Measurements from ENCODE around the gene SNAP29. TPM values are rescaled to one million over a fixed set of nuclear protein-coding genes. Genes with fewer than 3 reads are reported as not detected.
A peak's percentile ranks its signal among the peaks of the same experiment; 100 is the strongest.
"Not testable (repeated sequence)": the region's sequence is repeated elsewhere in the genome, so short reads cannot be mapped to it uniquely, and the experiment has no call there.

Gene SNAP29
- total RNA-seq, 1 donor from 2014 or later = 6.0 TPM

- DNase-seq = peak; percentile 64
Observed at GRCh38 chr22:20867179-20868024, 8.6 kb downstream of the SNAP29 start.

DNA sequence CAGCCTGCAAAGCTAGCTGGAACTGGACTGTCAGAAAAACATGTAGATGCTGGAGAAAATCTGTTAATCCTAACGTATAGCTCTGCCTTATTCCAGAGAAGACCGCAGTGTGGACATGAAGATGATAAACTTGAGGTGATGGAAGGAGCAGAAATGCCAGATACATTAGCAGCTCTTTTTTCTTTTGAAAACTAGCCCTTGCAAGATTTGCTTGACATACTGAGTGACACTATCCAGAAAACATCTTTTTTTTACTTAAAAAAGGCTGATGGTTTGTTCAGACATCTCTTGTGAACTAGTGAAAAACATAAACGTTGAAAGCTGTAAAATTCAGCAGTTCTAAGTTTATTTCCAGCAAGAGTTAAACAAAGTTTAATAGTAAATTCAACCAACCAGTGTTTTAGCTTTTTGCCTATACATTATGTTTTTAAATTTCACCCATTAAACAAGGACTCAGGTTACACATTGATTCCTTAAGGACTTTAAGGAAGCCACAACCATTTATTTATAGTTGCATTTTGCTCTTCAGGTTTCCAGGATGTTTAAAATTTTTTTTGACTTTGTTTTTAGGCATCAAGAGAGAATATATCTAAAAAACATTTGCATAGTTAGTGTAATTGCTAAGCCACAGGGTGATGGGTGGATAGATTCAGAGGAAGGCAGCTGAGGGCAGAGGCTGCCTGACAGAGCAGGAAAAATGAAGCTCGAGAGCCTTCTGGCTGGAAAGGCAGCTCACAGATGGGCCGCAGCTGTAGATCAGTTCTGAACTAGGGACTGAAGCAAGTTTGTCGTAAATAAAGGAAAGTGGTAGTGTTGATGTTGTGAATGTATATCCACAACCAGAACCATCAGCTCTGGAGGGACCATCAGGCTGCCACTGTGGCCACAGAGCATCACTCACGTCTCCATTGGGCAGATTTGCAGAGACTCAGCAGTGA lies 9.5 kb downstream of the SNAP29 start:
- DNase-seq = no peak

DNA sequence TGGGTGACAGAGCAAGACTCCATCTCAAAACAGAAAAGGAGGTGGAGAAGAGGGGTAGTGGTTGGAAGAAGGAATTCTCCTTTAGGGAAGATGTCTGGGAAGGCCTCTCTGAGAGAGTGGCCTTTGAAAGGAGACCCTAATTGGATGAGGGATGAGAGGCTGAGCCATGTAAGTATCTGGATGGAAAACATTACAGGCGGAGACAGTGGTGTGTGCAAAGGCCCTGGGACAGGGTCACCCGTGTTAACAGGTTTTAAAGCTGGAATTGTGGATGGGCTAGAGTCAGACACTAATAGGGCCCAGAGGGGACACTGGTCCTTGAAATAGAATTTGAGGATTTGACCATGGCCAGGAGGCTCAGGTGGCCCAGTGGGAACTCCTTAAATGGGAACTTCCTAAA lies 10.4 kb downstream of the SNAP29 start:
- no peak for DNase-seq

GRCh38 chr22:20873214-20873613 lies 14.4 kb downstream of the SNAP29 start:
- no peak for DNase-seq

DNA sequence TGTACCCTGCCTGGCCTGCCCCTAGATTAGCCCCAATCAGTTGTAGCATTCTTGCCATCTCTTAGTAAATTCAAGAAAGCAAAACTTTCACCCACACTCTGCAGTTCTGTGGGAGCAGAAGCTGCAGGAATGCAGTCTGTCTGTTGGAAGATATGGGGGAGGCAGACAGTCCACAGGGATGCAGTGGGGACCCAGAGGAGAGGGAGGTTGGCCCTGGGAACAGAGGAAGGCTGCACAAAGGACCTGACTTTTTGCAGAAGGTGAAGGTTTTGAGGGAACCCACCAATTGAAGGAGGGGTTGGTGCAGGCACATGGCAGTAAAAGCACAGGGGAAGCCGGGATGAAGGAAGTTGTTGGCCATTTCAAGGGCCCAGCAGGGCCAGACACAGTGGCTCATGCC lies 16.5 kb downstream of the SNAP29 start:
- no peak for DNase-seq

DNA sequence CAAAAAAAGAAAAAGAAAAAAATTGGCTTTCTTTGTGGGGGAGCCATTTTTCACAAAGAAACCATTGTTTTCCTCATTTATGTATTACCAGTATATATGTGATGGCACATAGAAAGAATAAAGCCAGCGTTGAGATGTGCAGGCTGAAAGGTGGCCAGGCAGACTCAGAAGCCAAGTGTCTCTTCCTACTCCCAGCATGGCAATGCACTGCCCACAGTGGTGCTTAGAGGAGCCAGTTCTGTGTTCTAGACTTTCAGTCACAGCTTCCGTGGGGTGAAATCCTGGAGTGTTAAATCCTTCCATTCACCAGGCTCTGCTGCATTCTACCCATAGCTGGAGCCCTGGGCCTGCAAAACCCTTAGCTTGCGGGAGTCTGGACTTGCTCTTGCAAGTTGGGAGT lies 18.9 kb downstream of the SNAP29 start:
- DNase-seq = no peak

GRCh38 chr22:20881231-20881630 lies 22.4 kb downstream of the SNAP29 start:
- DNase-seq = no peak

DNA sequence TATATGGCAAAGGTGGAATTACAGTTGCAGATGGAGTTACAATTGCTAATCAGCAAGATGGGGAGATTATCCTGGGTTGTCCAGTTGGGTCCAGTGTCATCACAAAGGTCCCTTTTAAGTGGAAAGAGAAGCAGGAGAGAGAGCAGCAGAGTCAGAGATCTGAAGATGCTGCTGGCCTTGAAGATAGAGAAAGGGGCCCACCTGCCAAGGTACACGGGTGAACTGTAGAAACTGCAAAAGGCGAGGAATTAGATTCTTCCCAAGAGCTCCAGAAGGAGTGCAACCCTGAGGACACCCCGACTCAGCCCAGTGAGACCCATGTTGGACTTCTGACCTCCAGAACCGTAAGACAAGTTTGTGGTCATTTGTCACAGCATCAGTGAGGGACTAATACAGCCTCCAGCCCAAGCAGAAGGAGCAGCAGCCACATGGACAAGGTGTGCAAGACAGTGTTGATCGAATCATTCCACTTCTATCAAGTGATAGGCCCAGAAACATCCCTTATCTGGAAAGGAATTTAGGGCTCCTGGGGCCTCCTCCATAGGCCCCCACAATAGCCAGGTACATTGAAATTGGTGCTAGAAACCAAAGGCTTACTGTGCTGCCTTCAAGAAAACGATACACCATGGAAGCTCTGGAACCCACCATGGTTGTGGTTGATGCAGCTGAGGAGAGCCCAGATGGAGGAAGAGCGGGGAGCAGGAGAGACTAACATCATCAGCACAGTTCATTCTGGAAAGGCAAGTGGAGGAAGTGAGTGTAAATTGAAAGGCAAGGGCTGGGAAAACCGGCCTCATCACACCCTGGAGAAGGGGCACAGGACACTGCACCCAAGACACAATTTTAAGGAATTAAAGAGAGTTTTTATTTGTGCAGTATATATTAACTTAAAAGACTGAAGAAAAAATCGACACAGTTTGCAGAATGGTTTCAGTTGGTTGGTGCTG lies 23.3 kb downstream of the SNAP29 start:
- DNase-seq = no peak

- DNase-seq = no peak
Observed at GRCh38 chr22:20882855-20883254, 24.0 kb downstream of the SNAP29 start.

DNA sequence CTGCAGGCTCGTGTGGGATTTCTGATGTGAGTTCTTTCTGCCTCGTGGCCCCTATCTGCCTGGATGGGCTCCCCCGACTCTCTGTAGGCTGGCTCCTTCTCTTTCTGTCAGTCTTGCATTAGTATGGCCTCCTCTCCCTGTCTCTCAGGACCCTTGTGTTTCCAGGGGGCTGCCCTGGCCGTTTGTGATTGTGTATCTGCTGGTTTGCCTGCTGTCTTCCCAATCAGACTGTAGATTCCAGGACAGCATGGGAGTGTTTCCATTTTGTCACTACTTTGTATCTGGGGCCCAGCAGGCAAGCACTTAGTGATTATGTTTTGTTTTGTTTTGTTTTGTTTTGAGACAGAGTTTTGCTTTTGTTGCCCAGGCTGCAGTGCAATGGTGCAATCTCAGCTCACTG lies 25.6 kb downstream of the SNAP29 start:
- DNase-seq = no peak

DNA sequence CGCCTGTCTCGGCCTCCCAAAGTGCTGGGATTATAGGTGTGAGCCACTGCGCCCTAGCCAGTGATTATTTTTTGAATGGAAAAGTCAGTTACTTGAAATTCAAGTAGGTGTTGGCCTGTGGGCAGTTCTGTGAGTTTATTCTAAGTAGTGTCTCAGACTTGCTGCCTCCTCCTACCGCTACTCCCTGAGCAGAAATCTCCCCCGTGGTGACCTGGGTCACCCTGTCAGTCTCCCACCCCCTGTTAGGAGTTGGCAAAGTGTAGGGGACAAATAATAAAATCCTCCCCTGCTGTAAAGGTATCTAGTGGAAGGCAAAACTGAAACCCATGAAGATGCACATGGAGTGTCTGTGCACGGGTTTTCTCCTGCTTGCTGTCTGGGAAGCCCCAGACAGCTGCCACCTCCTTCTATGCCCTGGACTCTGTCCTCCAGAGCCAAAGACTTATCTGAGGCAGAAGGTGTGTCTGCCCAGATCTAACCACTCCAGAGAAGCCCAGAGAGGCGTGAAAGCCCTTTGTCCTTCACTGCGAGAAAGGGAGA lies 26.3 kb downstream of the SNAP29 start:
- DNase-seq = no peak

GRCh38 chr22:20885557-20886323 lies 26.9 kb downstream of the SNAP29 start:
- DNase-seq = peak; percentile 90

DNA sequence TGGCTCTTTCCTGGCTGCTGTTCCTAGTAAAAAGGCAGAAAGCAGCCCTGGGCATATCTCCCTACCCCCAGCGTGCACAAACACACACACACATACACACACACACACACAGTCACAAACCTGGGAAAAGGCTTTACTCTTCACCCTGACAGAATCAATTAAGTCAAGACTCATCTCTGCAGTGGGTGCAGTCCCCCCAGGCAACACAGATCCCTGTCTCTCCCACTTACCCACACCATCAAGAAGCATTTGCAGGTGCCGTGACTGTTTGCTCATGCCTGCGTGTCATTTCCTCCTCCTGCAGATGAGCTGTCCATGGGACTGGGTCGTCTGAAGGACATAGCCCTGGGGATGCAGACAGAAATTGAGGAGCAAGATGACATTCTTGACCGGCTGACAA lies 28.6 kb downstream of the SNAP29 start:
- DNase-seq = peak; percentile 12

DNA sequence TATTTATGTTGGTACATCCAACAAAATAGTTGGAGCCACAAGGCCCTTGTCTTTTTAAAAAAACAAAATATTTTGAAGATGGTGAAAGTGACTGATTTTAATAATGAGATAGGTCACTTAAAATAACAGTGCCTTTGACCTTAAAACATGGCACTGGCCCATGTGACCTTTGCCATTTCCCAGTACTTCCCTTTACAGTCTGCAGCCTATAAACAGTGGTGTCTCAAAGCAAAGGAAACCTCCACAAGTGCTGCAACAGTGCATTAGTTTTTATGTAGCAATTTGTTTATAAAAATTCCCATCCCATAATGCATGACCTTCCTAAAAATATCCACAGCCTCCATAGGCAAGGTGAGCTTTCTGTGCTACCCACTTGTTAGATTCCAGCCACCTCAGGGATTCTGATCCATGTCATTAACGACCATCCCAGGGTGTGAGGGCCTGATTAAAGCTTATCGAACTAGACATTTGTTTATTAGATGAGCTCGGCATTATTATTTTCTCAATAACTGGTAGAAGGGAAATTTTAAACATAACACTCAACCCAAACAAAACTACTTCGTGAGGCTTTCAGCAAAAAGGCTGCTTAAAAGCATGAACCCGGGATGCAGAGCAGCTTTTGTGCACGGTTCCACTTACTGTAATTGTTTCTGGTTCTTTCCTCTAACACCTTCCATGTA lies 30.4 kb downstream of the SNAP29 start:
- no peak for DNase-seq

DNA sequence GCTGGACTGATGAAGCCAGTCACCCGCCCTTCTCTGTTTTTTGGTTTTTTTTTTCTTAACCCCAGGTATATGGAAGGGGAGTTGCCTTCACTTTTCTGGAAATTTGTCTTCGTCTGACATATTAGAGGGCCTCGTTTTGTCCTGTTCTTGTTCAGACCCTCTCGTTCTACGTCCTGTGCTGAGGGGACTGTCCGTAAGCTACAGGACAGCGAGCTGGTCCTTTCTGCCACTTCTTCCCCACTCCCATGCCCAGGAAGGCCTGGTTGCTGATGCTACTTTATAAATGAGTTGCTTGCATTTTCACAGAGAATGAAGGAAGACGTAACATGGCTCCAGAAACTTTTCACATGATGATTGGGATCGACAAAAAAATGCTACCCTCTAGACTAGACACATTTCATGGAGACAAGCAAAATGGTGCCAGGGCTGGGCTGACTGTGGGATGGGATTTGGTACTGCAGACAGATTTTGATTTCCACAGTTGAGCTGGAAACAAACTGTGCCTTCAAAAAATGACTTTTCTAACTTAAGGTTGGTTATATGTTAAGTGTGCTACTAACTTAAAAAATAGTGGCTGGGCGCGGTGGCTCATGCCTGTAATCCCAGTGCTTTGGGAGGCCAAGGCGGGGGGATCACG lies 31.2 kb downstream of the SNAP29 start:
- no peak for DNase-seq

DNA sequence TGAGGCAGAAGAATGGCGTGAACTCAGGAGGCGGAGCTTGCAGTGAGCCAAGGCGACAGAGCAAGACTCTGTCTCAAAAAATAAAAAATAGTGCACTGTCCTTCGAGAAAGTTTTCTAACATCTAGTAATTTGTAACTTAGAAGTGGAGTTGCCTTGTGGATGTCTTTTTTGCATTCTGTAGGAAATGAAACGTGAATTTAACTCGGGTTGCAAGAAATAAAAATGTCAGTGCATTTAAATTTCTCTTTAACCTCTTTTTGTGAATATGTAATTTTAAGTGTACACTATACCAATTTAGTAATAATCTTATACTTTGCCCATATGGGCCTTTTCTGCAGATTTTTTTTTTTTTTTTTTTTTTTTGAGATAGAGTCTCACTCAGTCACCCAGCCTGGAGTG lies 32.2 kb downstream of the SNAP29 start:
- DNase-seq = no peak

GRCh38 chr22:20897737-20898136 lies 38.9 kb downstream of the SNAP29 start:
- not testable (repeated sequence) for DNase-seq

DNA sequence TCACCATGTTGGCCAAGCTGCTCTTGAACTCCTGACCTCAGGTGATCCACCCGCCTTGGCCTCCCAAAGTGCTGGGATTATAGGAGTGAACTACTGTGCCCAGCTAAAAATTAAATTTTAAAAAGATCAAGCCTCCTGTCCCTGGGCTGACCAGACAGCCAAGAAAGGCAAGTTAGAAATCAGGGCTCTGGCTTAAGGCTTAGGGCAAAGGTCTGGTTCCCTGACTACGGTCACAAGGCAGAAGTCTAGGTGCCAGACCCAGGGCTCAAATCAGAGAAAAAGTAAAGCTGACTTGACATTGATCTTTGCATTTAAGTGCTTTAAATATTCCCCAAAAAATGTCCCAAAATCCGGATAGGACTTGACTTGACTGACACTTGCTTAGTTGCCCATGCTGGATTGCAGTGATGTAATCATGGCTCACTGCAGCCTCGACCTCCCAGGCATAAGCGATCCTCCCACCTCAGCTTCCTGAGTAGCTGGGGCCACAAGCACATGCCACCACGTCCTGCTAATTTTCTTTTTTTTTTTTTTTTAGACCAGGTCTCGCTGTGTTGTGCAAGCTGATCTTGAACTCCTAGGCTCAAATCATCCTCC lies 41.1 kb downstream of the SNAP29 start:
- no peak for DNase-seq

GRCh38 chr22:20901093-20902033 lies 42.6 kb downstream of the SNAP29 start:
- DNase-seq = not testable (repeated sequence)

Measured in dermis blood vessel endothelial cell (primary cell).